GM21360 (cell line): ENCODE measurements around the gene EPHA10.
"Not testable (repeated sequence)": the region's sequence is repeated elsewhere in the genome, so short reads cannot be mapped to it uniquely, and the experiment has no call there.

Experiments used
- ATAC-seq: cut with Tn5 transposase; IDR thresholded peaks from one replicate; pipeline ENCODE4 v1.9.1; 2021; ENCODE audit warnings: mild to moderate bottlenecking, moderate library complexity; ENCODE audit not compliant: unreplicated experiment

Gene EPHA10

DNA sequence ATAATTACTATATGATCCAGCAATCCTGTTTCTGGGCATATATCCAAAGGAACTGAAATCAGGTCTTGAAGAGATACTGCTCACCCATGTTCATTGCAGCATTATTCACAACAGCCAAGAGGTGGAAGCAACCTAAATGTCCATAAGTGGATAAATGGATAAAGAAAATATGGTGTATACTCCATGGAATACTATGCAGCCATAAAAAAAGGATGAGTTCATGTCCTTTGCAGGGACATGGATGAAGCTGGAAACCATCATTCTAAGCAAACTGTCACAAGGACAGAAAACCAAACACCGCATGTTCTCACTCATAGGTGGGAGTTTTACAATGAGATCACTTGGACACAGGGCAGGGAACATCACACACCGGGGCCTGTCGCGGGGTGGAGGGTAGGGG, 26.3 kb downstream of the EPHA10 start:
- ATAC-seq: not testable (repeated sequence)

DNA sequence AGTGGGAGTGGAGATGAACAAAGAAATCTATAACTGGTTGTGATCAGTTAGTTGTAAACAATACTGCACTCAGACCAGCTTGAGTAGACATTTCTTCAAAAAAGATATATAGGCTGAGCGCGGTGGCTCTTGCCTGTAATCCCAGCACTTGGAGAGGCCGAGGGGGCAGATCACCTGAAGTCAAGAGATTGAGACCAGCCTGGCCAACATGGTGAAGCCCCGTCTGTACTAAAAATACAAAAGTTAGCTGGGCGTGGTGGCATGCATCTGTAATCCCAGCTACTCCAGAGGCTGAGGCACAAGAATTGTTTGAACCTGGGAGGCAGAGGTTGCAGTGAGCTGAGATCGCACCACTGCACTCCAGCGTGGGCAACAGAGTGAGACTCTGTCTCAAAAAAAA, 26.9 kb downstream of the EPHA10 start:
- not testable (repeated sequence) for ATAC-seq

DNA sequence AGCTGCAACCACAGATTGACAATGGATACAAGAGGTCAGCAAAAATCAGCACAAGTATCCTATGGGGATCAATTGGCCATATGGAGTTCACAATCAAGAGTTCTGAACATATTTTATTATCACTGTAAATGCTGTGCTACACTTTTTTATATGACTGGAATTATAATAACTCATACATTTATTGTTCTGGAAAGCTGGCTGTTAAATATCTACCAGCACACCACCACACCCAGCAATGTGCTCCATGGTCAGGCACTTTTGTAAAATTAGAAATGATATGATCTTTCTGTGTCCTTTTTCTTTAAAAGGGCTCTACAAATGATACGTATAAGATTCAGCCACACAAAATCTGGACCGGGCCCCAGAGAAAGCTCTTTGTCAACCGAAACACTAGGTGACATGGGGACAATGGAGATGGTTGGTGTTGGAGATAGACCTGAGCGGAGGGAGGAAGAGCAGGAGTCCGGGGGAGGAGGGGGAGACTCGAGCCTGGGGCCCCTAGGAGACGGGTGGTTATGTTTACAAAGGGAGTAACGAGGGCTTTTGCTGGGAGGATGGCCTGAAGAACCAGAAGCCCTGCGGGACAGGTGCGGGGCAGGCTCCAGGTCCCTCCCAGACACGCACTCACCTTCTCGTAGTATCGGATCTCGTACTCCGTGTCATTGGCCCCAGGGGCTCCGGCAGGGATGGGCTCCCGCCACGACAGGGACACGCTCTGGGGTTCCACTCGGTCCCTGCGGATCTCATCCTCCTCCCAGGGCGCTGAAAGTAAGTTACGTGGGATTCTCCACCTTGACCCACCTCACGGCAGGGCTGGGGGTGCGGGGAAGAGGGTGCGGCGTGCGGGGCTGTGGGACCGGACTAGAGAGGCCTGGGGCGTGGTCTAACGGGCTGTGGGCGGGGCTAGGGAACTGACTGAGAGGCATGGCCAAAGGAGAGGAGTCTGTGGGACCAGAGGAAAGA, 30.0 kb downstream of the EPHA10 start:
- ATAC-seq: no peak

DNA sequence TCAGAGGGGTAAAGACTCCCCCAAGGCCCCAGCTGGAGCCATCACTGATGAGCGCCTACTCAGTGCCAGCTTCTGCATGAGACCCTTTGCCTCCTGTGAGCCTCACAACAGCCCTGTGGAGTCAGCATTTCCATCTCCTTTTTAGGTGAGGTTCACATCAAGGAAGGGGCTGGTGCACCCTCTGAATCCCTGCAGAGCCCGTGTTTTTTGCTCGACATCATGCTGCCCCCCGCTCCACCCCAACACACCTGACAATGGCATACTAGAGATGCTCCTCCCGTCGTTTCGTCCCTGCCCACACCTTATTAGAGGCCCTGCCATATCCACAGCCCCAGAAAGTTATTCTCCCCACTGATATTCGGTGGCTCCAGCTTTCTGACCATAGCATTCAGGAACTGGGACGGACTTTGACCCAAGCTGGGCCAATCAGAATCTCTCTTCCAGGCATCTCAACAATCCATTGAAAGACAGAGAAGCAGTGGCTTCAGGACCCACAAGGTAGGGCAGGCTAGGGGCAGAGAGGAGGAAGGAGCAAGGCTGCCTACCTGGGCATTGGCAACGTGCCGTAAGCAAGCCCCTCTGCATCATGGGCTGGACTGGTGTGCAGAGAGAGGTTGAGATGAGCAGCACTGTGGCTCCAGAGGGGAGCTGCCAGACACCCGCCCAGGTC, 32.7 kb downstream of the EPHA10 start:
- no peak for ATAC-seq

DNA sequence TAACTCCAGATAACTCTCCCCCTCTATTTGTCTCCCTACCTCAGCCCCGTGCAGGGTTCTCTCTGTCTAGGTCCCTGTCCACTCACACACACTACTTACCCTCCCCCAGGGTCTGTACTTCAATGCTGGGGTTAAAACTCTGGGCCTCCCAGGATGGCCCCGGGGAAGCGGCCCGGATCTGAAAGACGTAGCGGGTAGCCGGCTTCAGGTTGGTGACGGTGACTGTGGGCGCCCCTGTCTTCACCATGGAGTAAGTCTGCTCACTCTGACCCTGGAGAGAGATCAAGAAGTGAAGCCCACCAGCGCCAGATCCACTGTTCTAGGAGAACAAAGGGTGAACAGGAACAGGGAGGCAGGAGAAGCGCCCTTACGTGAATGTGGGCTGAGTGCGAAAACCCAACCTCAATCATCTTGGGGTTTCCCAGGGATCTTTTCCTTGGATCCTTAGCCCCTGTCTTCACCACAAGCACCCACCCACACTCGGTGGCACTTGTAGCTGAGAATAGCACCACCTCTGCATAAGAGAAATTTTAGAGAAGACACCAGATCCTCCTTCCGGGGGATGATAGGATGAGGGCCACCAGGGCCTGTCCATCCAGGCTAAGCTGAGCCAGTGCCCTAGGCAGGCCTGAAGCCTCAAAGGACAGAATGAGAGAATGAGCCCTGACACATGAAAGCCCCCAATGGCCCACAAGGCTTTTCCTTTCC, 33.5 kb downstream of the EPHA10 start:
- no peak for ATAC-seq

DNA sequence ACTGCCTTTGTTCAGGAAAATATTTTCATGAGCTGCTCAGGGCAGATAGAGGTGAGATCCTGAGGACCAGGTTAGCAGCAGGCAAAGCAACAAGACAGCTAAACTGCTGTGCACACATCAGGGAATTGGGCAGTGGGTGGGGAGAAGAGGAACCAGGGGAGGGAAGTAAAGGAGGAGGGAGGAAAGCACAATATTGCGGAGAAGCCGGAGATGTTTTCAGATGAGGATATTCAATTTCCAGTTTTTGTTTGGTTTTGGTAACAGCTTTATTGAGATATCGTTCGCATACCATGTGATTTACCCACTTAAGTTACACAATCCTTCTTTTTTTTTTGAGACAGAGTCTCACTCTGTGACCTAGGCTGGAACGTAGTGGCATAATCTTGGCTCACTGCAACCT, 34.5 kb downstream of the EPHA10 start:
- ATAC-seq: no peak

DNA sequence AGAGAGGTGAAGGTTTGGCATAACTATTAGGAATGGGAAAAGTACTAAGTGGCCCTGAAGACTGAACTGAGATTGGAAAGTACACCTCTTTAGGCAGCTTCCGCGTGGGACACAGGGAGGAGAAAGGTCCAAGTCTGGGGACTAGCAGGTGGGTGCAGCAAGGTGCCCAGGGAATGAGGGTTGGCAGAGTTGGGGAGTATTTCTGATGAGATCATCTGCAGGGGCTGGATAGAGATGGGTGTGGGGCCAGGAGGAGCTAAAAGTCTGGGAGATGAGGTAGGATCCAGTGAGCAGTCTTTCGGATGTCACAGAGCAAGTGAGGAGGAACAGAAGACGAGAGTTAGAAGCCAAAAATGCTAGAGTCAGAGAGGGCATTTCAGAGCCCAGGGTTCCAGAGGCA, 36.5 kb downstream of the EPHA10 start:
- no peak for ATAC-seq

DNA sequence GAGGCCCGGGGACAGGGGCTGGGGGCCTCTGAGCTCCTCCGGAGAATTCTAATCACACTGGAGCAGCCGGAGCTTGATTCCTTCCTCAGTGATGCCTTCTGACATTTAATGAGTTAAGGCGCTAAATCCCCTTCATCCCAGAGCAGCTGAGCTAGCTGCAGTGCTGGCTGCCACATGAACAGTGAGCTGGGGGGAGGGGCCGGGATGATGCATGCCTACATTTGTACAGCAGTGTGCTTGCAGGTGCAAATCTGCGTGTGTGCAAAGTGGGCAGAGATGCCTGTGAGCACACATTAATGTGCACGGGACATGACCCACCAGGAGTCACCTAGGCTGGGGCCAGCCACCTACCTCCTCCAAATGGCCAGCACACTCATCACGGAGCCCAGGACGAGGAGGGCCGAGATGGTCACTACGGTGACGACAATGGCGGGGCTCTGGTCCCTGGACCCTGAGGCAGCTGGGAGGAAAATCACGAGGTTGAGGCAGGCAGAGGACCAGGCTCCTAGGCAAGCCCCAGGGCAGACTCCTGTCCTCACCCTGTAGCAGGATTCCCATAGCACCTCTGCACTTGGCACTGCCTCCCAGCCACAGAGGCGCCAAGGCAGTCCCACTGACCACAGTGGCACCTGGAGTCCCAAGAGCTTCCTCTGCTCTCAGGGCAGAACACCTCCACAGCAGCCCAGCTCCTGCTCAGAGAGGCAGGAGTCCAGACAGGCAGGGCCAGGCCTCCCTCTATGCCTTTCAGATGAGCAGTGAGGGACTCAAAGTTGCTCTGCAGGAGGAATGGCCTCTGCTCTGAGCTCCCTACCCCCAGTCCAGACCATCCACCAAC, 38.0 kb downstream of the EPHA10 start:
- ATAC-seq: no peak

DNA sequence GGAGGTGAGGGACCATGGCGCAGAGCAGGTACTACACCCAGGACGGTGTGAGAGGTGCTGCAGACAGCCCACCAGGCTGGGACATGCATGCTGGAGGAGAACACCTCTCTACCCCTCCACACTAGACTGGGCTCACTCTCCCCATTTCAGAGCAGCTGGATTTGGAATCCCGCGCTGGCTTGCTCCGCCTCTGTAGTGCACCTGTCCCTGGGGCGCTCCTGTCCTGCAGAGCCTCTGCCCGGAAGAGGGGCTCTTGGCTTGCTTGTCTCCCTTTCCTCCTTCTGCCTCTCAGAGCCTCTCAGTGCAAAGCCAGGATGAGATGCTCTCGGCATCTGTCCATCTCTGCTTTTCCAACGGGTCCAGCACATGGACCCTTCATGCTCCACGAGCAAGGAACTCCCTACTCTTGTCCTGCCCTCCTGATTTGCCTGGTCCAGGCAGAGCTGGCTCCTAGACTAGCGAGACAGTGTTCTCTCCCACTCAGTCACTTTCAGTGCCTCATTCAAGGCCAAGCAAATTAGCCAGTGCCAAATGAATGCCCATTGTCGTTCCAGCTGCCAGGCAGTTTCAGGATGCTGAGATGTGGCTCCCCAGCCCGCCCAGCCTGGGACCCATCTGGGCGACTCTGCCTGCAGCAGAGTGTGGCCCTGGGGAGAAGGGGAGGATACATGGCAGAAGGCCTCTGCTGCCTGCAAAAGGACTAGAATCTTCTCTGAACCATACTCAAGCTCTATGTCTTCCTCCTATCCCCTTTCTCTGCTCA, 38.9 kb downstream of the EPHA10 start:
- no peak for ATAC-seq

DNA sequence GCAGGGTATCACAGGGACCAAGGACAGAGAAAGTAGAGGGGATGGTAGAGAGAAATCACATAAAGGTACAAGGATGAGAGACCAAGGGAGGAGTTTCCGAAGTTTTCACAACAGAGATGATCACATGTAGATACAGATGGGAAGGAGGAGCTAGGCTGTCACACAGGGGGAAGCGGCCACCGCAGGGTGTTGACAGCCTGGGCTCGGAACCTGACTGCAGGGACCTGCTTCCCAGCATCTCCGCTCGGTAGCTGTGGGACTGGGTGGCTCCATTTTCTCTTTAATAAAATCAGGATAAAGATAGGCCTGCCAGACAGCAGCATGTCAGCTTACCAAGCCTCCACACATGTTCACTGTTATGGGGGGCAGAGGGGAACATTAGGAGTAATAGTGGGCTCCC, 40.3 kb downstream of the EPHA10 start:
- ATAC-seq: no peak

DNA sequence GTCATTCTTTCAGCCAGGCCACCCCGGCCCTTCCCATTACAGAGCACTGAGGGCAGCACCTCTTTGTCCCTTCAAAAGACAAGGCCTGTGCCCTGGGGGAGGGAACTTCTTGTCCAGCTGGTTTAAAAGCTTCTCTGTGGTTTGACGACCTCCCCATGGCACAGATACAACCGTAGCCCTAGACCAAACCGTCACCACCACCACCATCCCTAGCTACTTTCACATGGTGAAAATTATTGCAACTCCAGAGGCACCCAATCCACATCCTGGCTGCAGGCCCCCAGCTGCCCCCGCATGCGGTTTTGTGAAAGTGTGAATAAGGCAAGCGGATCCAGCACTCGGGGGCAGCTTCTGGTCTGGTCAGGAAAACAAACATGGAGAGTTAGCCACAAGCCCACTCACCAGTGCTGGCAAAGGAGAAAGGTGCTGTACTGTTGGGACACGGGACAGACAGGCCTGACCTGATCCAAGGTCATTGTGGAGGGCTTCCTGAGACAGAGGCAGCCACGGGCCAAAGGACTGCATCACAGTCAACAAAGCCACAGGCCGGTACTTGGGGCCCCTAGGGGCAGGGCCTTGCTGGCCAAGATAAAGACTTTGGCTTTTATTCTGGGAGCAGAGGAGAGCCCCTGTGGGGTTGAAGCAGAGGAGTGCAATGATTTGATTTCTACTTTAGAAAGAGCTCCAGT, 41.4 kb downstream of the EPHA10 start:
- ATAC-seq: no peak

DNA sequence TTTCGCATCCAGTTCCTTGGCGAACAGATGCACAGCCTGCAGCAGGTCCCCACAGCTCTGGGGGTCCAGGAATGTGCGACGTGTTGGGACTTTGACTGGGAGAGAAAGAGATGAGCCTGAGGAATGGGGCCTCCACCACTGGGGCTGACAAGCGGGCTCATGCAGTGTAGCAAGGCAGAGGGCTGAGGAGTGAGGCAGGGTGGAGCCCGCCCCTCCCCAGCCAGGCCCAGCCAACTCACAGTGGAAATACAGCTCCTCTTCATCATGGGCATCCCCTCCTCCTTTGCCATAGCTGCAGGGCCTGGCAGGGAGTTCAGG, 41.9 kb downstream of the EPHA10 start:
- no peak for ATAC-seq

DNA sequence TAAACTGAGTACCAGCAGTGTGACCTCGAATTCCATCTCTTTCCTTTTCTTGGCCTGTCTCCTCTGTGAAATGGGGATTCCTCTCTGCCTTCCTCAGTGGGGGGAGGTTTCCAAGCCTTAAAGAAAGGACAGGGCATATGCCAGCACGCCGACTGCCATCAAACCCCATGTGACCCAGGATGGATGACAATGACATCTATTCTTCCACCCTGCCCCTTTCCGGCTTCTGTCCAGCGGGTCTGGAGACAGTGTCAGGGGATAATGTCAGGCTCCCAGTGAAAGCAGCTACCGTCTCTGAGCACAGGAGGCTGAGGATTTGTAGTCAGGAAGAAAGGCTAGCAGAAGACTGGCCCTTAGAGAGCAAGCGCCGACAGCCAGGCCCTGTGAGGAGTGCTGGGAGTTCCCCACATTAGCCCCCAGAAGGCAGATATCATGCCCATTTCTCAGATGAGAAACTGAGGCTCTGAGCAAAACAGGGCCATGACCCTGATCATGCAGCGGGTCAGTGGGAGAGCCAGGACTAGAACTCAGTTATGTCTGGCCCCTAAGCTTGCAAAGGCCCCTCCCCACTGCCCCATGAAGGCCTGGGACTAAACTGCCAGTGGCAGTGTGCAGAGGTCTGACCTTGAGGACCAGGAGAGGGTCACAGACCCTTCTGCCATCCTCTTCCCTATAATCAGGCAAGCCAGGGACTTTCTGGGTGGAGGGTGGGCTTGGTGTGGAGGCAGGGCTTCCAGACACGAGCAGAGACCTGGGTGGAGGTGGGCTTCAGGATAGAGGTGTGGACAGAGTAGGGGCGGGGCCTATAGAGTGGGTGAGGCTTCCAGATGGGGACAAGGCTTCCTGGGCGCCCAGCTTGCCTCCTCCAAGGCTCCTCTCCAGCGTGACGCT, 42.5 kb downstream of the EPHA10 start:
- no peak for ATAC-seq

DNA sequence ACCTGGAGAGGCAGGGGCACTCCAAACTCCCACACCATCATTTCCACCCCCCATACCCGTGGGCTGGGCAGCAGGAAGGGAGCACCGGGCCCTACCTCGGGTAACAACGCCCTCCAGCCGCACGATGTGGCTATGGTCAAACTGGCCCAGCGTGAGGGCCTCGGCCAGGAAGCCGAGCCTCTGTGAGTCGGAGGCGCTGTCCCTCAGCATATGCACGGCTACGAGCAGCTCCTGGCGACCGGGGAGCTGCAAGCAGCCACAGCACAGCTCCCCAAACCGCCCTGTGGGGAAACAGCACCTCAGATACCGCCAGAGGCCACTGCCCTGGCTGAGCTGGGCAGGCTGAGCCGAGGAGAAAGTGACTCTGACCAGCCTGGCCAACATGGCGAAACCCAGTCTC, 43.4 kb downstream of the EPHA10 start:
- no peak for ATAC-seq

DNA sequence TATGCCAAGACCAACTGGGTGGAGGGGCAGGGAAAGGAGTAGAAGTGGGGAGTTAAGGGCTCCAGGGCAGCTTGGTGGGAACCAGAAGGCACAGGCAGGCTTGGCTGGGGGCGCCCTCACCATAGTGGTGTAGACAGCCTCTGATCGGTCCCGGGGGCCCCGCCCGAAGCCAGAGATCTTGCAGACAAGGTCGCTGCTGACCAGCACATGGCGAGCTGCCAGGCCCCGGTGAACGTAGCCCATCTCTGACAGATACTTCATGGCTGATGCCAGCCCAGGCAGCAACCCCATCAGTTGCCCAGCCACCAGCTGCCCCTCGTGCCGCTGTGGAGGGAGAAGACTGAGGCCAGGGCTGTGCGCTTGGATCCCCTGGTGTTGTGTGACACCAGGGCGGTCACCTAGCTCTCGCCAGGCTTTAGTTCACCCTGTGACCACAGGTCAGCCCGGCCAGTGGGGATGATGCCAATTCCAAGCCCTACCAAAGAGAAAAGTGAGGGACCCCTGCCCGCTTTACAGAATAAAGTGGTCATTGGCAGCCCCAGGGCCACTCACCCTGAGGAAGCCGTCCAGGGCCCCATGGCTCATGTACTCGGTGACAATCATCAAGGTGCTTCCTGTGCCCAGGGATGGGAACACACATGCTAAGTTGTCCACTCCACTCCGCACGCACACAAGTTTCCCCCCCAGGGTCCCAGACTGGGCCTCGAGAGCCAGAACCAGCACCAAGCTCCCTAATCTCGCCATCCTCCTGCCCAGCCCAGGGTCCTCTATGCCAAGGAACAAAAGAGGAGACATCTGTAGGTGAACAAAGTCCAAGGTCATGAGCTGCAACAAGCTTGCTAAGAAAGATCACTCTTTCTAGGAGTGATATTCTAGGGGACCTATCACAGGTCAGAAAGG, 44.4 kb downstream of the EPHA10 start:
- no peak for ATAC-seq

DNA sequence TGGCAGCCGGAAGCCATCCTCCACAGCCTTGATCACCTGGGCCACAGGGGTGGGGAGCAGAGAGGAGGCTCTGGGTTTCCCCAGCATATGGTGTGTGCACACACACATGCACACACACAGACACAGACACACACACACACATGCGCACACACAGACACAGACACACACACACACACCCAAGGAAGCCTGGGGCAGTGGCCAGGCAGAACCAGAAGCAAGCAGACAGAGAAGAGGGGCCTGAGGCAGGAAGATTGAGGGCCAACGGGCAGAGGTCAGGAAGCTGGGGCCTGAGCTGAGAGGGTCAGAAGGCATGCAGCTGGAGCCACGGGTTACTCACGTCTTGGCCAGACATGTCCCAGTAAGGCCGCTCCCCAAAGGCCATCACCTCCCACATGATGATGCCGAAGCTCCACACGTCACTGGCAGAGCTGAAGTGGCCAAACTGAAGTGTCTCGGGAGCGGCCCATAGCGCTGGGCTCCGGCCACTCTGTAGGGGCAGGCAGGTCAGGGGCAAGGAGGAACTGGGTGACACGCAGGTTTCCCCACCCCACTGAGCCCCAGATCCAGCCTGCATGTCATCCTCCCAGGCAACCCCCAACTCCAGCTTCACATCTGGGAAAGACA, 45.2 kb downstream of the EPHA10 start:
- ATAC-seq: no peak

DNA sequence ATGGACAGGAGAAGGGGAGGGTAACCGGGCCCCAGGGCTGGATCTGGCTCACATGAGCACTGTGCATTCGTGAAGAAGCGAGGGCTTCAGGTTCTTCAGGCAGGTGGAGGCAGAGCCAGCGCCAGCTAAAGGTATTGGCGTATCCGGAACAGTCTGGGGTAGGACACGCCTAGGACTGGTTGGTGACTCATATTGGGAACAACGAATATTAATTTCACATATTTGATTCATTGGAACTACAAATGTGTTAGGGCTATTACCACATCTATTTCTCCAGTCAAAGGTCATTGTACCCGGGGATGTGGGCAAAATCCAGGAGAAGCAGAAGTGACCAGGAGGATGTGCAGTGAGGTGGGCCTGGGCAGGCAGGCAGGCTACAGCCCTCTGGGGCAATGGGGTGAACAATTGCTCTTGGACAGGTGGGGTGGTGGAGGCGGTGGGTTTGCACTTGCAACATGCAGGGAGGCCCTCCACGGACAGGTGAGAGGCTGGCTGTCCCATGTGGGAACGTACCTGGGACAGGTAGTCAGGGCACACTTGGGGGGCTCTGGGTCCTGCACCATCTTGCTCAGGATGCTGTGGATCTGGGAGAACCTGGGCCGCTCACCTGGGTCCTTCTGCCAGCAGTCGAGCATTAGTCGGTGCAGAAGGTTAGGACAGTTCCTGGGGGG, 45.9 kb downstream of the EPHA10 start:
- ATAC-seq: no peak
